Measurements from ENCODE around the gene TADA3. TPM values are rescaled to one million over a fixed set of nuclear protein-coding genes. Genes with fewer than 3 reads are reported as not detected.
A peak's percentile ranks its signal among the peaks of the same experiment; 100 is the strongest.

TADA3 gene
- total RNA-seq, 1 donor from 2014 or later = 55.8 TPM

DNA sequence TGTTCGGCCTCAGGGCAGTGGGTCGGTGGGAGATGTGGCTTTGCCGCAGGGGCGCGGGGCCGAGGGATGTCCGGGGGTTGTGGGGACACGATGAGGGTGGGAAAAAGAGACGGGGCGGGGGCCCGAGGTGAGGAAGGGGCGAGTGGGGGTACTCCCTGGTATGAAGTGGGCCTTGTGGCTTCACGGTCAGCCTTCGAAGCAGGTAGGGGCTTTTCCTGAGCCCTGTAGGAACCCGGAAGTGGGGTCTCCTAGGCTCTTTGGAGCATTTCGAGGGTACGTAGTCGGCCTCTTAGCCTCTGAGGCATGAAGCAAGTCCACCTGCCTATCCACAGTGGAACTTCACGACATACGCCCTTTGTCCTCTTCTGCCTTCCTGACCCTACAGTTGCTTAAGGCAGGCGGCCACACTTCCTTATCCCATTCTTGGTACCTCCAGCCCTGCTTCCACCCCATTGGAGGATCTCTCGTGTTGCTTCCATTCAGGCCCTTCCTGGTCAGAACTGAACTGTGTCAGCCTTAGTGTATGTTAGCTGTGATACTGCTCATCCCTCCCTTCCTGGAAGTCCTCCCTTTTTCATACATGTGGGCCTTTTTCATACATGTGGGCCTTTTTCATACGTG, 998 bp upstream of the TADA3 start:
- intact Hi-C loops (cut with DNase I) = no loop called here
- ATAC-seq (peak; percentile 57), DNase-seq (peak; percentile 73)
- Histone ChIP-seq H3K27me3 (no peaks in the 10 kb centered on the region), H3K9me3 (no peaks in the 10 kb centered on the region), H3K4me1 (peaks cover 33% of the 10 kb centered on the region), H3K27ac (peak overlapping the region; percentile 99), H3K4me3 (peak overlapping the region; percentile 100), H3K36me3 (peaks cover 49% of the 10 kb centered on the region)
- TF ChIP-seq, protein P1, sequence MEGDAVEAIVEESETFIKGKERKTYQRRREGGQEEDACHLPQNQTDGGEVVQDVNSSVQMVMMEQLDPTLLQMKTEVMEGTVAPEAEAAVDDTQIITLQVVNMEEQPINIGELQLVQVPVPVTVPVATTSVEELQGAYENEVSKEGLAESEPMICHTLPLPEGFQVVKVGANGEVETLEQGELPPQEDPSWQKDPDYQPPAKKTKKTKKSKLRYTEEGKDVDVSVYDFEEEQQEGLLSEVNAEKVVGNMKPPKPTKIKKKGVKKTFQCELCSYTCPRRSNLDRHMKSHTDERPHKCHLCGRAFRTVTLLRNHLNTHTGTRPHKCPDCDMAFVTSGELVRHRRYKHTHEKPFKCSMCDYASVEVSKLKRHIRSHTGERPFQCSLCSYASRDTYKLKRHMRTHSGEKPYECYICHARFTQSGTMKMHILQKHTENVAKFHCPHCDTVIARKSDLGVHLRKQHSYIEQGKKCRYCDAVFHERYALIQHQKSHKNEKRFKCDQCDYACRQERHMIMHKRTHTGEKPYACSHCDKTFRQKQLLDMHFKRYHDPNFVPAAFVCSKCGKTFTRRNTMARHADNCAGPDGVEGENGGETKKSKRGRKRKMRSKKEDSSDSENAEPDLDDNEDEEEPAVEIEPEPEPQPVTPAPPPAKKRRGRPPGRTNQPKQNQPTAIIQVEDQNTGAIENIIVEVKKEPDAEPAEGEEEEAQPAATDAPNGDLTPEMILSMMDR (IDR thresholded peaks at IDR 0.05) = no peak

DNA sequence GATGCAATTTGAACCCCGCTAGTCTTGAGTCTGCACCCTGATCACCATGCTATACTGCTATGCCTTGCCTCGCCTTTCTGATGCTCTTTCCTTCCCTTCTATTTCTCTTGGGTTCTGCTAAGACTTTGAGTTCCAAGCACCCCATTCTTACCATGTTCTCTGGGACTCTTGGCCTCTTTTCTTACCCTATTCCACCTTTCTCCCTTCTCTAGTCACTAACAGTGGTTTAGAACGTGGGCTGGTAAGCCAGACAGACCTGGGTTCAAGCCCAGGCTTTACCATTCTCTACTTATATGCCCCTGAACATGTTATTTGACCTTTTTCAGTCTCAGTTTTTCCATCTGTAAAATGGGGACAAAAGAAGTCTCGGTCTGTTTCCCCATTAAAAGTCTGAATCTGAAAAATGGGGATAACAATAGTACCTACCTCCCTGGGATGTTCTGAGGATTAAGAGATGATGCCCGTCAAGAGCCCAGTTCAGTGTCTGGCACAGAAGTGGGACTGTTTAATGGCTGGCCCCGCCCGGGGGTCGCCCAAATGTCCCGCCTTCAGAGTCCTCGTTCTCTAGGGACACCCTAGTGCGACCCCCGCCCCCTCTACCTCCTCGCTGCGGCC, 376 bp downstream of the TADA3 start:
- Histone ChIP-seq H3K9me3 (no peaks in the 10 kb centered on the region), H3K4me3 (peak overlapping the region; percentile 100), H3K4me1 (peaks cover 33% of the 10 kb centered on the region), H3K36me3 (peaks cover 35% of the 10 kb centered on the region), H3K27ac (peak overlapping the region; percentile 99), H3K27me3 (no peaks in the 10 kb centered on the region)
- ATAC-seq = no peak
- TF ChIP-seq, protein P1 (IDR thresholded peaks at IDR 0.05) = no peak
- no peak for DNase-seq
- intact Hi-C loops (cut with DNase I) = no loop called here

DNA sequence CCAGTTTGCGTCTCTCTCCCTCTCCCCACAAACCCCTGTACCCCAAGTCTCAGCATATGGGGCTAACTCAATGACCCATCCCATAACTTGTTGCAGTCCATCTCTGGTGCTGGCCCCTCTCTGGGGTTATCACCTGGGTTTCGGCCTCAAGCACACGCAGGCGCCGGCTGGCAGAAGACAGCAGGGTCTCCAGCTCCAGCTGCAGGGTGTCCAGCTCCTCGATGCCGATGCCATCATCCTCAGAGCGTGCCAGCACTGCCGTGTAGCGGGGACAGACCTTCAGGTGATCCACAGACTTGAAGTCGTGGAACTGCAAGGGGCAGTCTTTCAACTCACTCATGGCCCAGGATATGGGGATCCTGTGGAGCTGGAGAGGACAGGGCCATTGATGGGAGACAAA, 1.1 kb downstream of the TADA3 start:
- no peak for DNase-seq
- peaks cover 36% of the 10 kb centered on the region for H3K36me3 ChIP-seq
- no peaks in the 10 kb centered on the region for H3K9me3 ChIP-seq
- intact Hi-C loops (cut with DNase I) = no loop called here
- H3K27me3 ChIP-seq = no peaks in the 10 kb centered on the region
- TF ChIP-seq, protein P1 (IDR thresholded peaks at IDR 0.05) = no peak
- peaks cover 33% of the 10 kb centered on the region for H3K4me1 ChIP-seq
- peak overlapping the region; percentile 100 for H3K4me3 ChIP-seq
- ATAC-seq = no peak
- H3K27ac ChIP-seq = no peak overlapping the region

DNA sequence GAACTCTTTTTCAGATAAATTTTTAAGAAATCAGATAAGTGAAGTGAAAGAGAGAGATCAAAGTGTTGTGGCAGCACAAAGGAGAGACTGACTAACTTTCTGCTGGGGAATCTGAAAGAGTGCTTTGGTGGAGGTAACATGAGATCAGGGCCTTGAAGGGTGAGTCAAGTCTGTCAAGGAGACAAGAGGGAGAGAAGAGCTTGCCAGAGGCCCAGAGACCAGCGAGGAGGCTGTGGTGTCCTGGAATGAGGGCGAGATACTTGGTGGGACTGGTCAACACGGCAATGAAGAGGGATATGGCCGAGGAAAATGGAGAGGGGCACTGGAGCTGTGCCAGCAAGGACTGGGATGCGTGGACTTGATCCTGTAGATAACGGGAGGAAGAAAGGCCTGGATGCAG, 4.6 kb downstream of the TADA3 start:
- TF ChIP-seq, protein P1 (IDR thresholded peaks at IDR 0.05) = no peak
- Histone ChIP-seq H3K27ac (no peak overlapping the region), H3K4me3 (no peak overlapping the region), H3K27me3 (no peaks in the 10 kb centered on the region), H3K4me1 (peaks cover 14% of the 10 kb centered on the region), H3K36me3 (peaks cover 68% of the 10 kb centered on the region), H3K9me3 (no peaks in the 10 kb centered on the region)
- DNase-seq (no peak), ATAC-seq (no peak)
- intact Hi-C loops (cut with DNase I) = no loop called here

DNA sequence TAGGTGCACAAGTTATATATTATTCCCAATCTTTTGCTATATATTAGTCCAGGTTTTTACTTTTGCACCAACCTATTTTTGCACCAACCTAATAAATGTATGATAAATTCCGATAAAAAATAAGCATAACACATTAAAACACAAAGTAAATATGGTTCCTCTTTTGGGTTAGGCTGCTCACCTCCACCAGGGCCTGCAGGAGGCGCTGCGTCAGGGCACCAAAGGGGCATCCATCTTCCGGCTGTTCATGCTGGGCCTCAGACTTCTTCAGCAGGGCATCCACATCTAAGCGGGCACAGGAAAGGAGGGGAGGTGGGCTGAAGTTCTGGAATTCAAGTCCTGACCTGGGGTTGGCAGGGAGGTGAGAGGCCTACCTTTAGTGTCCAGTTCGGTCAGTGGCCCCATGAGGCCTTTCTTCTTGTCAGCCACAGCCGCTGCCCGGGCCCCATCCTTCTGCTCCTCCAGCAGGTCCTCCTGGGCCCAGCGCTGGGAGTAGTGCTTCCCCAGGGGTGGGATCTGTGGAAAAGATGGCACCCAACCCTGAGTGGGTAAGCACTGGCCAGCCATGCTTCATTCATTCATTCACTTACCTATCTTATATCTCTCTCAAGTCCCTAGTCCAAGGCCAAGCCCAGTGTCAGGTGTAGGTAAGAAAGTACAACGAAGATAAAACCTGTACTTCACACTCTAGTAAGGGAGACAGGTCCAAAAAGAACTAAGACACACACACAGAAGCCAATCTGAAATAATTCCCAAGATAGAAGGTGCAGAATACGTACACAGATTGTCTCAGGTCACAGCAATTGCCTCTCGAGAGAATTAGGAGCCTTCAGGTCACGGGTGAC, 5.2 kb downstream of the TADA3 start:
- no peaks in the 10 kb centered on the region for H3K9me3 ChIP-seq
- H3K4me1 ChIP-seq = peaks cover 14% of the 10 kb centered on the region
- no peaks in the 10 kb centered on the region for H3K27me3 ChIP-seq
- DNase-seq (no peak), ATAC-seq (peak; percentile 31)
- intact Hi-C loops (cut with DNase I) = no loop called here
- TF ChIP-seq, protein P1 (IDR thresholded peaks at IDR 0.05) = peak; percentile 40
- peaks cover 74% of the 10 kb centered on the region for H3K36me3 ChIP-seq
- no peak overlapping the region for H3K27ac ChIP-seq
- H3K4me3 ChIP-seq = no peak overlapping the region

Data from upper lobe of right lung (tissue), 1 donor.